ENCODE data around the gene GRIN3A.

- no peak for TF ChIP-seq CTCF (IDR thresholded peaks at IDR 0.05; ENCODE audit: insufficient read depth, low read length, poor library complexity, severe bottlenecking)
- TF ChIP-seq EZH2phosphoT487 (conservative IDR thresholded peaks at IDR 0.05; ENCODE audit: low read length) = no peak
Measured at GRCh38 chr9:101648493-101648892, 90.0 kb downstream of the GRIN3A start.
